Body of pancreas (tissue), 4 donors: ENCODE measurements around the gene PLEK. TPM values are rescaled to one million over a fixed set of nuclear protein-coding genes. Genes with fewer than 3 reads are reported as not detected.

Source experiments
- ATAC-seq: fragments of 150-250 bp; one replicate; pipeline ENCODE4 v1.9.1; 2016
- DNase-seq, 4 donors: peaks; one replicate each; pipeline ENCODE4 v3.0.0-alpha.2; 2019
- H3K27ac ChIP-seq, 4 donors: fragments of 200-600 bp; sonication (generic); 1 replicate in 3 of 4; 2 replicates in 1 of 4; pipeline versions ENCODE4 v1.5.1 to v1.6.1; 2016 to 2019; ENCODE audit warnings: mild to moderate bottlenecking in 1 of 4, mixed read lengths in 1 of 4, moderate library complexity in 1 of 4
- H3K27me3 ChIP-seq, 2 donors: fragments of 200-600 bp; sonication (generic); one replicate each; pipeline ENCODE4 v1.6.0; 2016; ENCODE audit warnings: mild to moderate bottlenecking in 1 of 2
- H3K36me3 ChIP-seq, 2 donors: fragments of 200-600 bp; sonication (generic); replicated peaks in 1 of 2; 2 replicates each; pipeline ENCODE4 v1.5.1; 2016; ENCODE audit warnings: low read depth in 2 of 2; ENCODE audit not compliant: insufficient read depth in 1 of 2
- H3K4me1 ChIP-seq: fragments of 200-600 bp; sonication (generic); one replicate; pipeline ENCODE4 v1.6.0; 2016
- H3K4me3 ChIP-seq, 2 donors: fragments of 200-600 bp; sonication (generic); 1 replicate in 1 of 2; 2 replicates in 1 of 2; pipeline ENCODE4 v1.5.1; 2016 to 2019
- H3K9me3 ChIP-seq, 3 donors: fragments of 200-600 bp; sonication (generic); 1 replicate in 2 of 3; 2 replicates in 1 of 3; pipeline ENCODE4 v1.5.1; 2016
- POLR2A ChIP-seq, 3 donors: fragments of 450-650 bp; IDR thresholded peaks; one replicate each; pipeline ENCODE4 v1.6.1; 2016; ENCODE audit warnings: antibody characterized with exemption in 3 of 3, mild to moderate bottlenecking in 2 of 3
- WGBS, 2 donors: methylation state at CpG; one replicate each; pipeline ENCODE4 v1.1.5; 2017; 5-methylcytosine and 5-hydroxymethylcytosine counted together
- intact Hi-C: fragments of 100-400 bp; cut with DNase I; formaldehyde crosslinking; loops from one replicate; pipeline ENCODE4 v1.15.1; 2023
- total RNA-seq, 2 donors: library from RNA; depleted of rRNA; stranded (reverse); fragments of >200 nt; gene quantifications; one replicate each; pipeline ENCODE4 v1.1.0, GENCODE V29; 2016
- TF ChIP-seq, protein P1 (sequence below), 7 experiments: fragments of 450-650 bp in 4 of 7; fragments of 200-600 bp in 3 of 7; sonication (generic) in 3 of 7; IDR thresholded peaks; one replicate each; pipeline ENCODE4 v1.5.1; 2016 to 2019; ENCODE audit warnings: antibody characterized with exemption in 7 of 7

PLEK gene
- total RNA-seq, 2 donors from 2014 or later: 1.8 to 3.0 TPM

DNA sequence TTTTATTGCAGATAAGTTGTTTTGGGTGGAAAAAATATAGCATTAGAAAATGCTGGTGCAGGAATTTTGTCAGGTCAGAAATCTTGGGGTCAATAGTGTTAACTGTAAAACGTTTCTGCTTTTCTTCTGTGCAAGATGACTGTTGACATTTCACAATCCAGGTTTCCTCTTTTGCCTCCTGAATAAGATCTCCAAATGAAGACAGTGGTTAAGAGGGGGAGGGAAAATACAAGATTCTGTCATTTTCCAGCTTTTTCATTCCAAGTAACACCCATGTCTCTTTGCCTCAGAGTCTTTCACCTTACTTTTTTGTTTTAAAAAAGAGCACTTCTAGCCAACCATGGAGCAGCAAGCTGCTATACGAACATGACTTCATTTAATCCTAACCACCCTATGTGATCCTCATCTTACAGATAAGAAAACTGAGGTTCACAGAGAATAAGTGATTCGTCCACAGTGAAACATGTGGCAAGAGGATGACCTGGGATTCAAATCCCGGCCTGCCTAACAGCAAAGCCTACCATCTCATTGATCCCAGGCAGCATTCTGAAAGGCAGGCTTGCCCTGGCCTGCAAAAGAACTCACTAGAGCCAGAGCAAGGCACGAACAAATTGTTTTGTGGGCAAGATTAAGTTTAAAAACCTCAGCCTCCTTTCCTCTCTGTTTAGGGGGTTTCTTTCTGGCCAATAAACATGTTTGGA, 3.0 kb downstream of the PLEK start:
- Histone ChIP-seq H3K27me3 (no peaks in the 10 kb centered on the region), H3K27ac (no peak overlapping the region), H3K9me3 (no peaks in the 10 kb centered on the region), H3K36me3 (no peaks in the 10 kb centered on the region), H3K4me3 (no peak overlapping the region), H3K4me1 (no peaks in the 10 kb centered on the region)
- no peak for TF ChIP-seq POLR2A (IDR thresholded peaks at IDR 0.05)
- TF ChIP-seq, protein P1, sequence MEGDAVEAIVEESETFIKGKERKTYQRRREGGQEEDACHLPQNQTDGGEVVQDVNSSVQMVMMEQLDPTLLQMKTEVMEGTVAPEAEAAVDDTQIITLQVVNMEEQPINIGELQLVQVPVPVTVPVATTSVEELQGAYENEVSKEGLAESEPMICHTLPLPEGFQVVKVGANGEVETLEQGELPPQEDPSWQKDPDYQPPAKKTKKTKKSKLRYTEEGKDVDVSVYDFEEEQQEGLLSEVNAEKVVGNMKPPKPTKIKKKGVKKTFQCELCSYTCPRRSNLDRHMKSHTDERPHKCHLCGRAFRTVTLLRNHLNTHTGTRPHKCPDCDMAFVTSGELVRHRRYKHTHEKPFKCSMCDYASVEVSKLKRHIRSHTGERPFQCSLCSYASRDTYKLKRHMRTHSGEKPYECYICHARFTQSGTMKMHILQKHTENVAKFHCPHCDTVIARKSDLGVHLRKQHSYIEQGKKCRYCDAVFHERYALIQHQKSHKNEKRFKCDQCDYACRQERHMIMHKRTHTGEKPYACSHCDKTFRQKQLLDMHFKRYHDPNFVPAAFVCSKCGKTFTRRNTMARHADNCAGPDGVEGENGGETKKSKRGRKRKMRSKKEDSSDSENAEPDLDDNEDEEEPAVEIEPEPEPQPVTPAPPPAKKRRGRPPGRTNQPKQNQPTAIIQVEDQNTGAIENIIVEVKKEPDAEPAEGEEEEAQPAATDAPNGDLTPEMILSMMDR (IDR thresholded peaks at IDR 0.05): no peak
- intact Hi-C loops: no loop called here
- ATAC-seq (no peak), DNase-seq (no peak)
- 55 to 63% methylated on average over 5 of the region's 5 CpGs for WGBS, 2 donors

DNA sequence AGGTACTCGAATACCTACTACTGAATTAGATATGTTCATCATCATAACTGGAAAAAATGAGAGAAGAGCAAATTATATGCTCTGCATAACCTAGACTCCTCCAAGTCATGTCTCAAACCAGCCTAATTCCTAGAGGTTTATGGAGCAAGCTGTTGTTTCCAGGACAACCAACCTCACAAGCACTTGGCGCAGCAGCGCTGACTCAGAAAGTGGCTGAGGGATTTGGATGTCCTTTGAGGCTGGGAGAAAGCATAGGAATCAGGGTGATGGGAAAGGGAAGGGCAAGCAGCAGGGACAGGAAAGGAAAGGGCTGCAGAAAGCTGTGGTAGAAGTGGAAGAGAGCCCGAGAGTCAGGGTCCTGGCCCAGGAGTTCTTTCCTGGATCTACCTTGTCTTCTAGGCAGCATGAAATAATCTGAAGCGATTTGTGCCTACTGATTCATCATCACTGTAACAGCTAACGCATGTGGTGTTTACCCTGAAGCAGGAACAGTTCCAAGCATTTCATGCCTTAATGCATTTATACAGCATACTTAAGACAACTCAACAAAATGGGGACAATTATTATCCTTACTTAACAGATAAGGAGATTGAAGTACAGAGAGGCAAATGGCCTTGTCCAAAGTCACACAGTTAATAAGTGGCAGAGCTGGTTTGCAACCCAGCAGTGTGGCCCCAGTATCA, 3.7 kb downstream of the PLEK start:
- WGBS, 2 donors: 78% methylated on average over 6 of the region's 6 CpGs
- H3K4me3 ChIP-seq: no peak overlapping the region
- DNase-seq: no peak
- no peaks in the 10 kb centered on the region for H3K27me3 ChIP-seq
- H3K4me1 ChIP-seq: no peaks in the 10 kb centered on the region
- no peak for TF ChIP-seq POLR2A (IDR thresholded peaks at IDR 0.05)
- TF ChIP-seq, protein P1 (IDR thresholded peaks at IDR 0.05): no peak
- H3K27ac ChIP-seq: no peak overlapping the region
- ATAC-seq: no peak
- no peaks in the 10 kb centered on the region for H3K9me3 ChIP-seq
- intact Hi-C loops: no loop called here
- H3K36me3 ChIP-seq: no peaks in the 10 kb centered on the region

DNA sequence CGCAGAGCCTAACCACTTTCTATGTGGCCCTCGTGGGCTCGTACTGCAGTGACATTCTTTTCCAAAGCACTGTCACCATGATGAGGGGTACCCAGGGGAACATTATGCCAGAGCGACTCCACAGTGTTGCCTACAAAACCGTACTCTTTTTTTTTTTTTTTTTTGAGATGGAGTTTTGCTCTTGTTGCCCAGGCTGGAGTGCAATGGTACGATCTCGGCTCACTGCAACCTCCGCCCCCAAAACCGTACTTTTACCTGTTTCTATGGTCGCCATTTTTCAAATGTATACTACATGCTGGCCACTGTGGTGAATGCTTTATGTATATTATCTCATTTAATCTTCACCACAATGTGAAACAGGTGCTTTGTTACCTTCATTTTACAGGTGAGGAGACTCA, 4.3 kb downstream of the PLEK start:
- DNase-seq: no peak
- no peaks in the 10 kb centered on the region for H3K9me3 ChIP-seq
- H3K36me3 ChIP-seq: no peaks in the 10 kb centered on the region
- H3K27ac ChIP-seq: no peak overlapping the region
- WGBS, 2 donors: 79 to 83% methylated on average over 10 of the region's 10 CpGs
- no peak overlapping the region for H3K4me3 ChIP-seq
- H3K27me3 ChIP-seq: no peaks in the 10 kb centered on the region
- intact Hi-C loops: no loop called here
- no peak for TF ChIP-seq POLR2A (IDR thresholded peaks at IDR 0.05)
- TF ChIP-seq, protein P1 (IDR thresholded peaks at IDR 0.05): no peak
- no peak for ATAC-seq
- no peaks in the 10 kb centered on the region for H3K4me1 ChIP-seq

DNA sequence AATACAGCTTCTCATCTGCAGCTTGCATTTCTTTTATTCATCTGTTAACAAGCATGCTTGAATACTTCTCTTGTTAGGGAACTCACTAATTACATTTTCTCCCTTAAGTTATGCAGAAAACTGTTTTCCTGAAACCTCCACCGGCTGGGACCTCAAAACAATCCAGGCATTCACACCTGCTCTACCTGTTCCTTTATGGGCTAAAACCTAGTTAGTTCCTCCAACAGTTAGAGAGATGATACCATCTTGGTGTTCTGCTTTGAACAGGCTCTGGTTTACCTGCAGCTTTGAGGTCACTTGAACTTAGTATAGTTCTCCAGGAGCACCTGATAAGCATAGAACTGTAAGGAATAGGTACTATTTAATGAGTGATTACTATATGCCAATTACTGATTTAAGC, 6.1 kb downstream of the PLEK start:
- intact Hi-C loops: no loop called here
- Histone ChIP-seq H3K9me3 (no peaks in the 10 kb centered on the region), H3K27ac (no peak overlapping the region), H3K27me3 (no peaks in the 10 kb centered on the region), H3K36me3 (no peaks in the 10 kb centered on the region), H3K4me3 (no peak overlapping the region), H3K4me1 (no peaks in the 10 kb centered on the region)
- DNase-seq: no peak
- no peak for ATAC-seq
- WGBS, 2 donors: 50 to 63% methylated on average over 1 of the region's 1 CpG
- TF ChIP-seq, protein P1 (IDR thresholded peaks at IDR 0.05): no peak
- TF ChIP-seq POLR2A (IDR thresholded peaks at IDR 0.05): no peak

DNA sequence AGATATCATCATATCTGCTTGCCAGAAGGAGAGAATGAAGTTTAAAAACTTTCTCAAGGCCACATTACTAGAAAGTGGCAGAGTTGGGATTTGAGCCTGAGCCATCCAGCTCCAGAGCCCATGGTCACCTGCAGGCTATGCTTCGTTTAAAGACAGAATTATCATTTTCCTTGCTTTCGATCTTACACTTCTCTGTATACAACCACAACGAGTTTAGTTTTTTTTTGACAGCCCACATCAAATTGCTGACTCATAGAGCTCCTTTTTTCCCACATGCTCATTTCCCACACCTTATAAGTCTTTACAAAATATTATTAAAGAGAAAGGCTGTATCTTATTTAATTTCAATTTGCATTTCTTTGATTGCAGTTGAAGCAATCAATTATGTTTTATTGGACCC, 6.5 kb downstream of the PLEK start:
- TF ChIP-seq, protein P1 (IDR thresholded peaks at IDR 0.05): no peak
- no peak for TF ChIP-seq POLR2A (IDR thresholded peaks at IDR 0.05)
- no peaks in the 10 kb centered on the region for H3K4me1 ChIP-seq
- intact Hi-C loops: no loop called here
- H3K9me3 ChIP-seq: no peaks in the 10 kb centered on the region
- no peak overlapping the region for H3K27ac ChIP-seq
- H3K27me3 ChIP-seq: no peaks in the 10 kb centered on the region
- H3K36me3 ChIP-seq: no peaks in the 10 kb centered on the region
- DNase-seq: no peak
- 28 to 35% methylated on average over 3 of the region's 3 CpGs for WGBS, 2 donors
- ATAC-seq: no peak
- H3K4me3 ChIP-seq: no peak overlapping the region
